ENCODE results near the gene HP1BP3. TPM values are rescaled to one million over a fixed set of nuclear protein-coding genes. Genes with fewer than 3 reads are reported as not detected.
A peak's percentile ranks its signal among the peaks of the same experiment; 100 is the strongest.

The HP1BP3 gene
- total RNA-seq, 1 donor from 2014 or later = 257 TPM

DNA sequence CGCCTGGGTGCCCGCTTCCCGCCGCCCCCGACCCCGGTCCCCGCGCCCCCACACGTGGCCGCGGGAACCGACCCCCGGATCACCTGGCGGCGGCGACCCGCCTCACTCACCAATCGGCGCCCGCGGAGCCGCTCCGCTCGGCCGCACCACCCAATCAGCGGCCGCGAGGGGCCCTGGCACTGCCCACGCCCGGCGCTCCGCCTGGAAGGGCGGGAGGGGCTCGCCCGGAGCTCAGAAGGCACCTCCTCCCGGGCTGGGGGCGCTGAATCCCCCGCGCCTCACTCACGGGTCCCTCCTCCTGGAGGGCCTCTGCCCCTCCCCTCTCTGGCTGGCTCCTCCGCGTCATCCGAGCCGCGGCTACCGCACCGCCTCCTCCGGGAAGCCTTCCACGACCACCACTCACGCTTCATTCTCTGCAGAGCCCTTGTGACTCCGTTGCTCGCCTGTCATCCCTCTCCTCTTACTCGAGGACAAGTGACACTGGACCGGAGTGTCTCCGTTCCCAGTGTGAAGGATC lies 55.0 kb downstream of the HP1BP3 start:
- Histone ChIP-seq H2AFZ (replicated peaks) (peak overlapping the region; percentile 81), H3K27ac (no peak overlapping the region), H3K79me2 (ENCODE audit: low read depth) (no peaks in the 10 kb centered on the region), H3K36me3 (no peaks in the 10 kb centered on the region), H4K20me1 (ENCODE audit: low read depth) (peaks cover 32% of the 10 kb centered on the region), H3K9me3 (ENCODE audit: low read depth) (no peaks in the 10 kb centered on the region), H3K4me1 (peaks cover 36% of the 10 kb centered on the region), H3F3A (ENCODE audit: low read depth) (peaks cover 28% of the 10 kb centered on the region), H3K27me3 (peaks cover 58% of the 10 kb centered on the region), H3K4me3 (peak overlapping the region; percentile 56), H3K4me2 (peak overlapping the region; percentile 88), H3K9ac (no peak overlapping the region)
- peaks cover 26% of the 10 kb centered on the region for H3K27me3 Mint-ChIP-seq (ENCODE audit: insufficient read depth, low read depth)
- no peak overlapping the region for H3K27ac Mint-ChIP-seq
- peak overlapping the region; percentile 89 for H3K4me3 Mint-ChIP-seq
- H3K4me1 Mint-ChIP-seq = peaks cover 19% of the 10 kb centered on the region
- H3K36me3 Mint-ChIP-seq = no peaks in the 10 kb centered on the region
- peak; percentile 95 for DNase-seq (ENCODE audit: low spot score)
- TF ChIP-seq, protein P1, sequence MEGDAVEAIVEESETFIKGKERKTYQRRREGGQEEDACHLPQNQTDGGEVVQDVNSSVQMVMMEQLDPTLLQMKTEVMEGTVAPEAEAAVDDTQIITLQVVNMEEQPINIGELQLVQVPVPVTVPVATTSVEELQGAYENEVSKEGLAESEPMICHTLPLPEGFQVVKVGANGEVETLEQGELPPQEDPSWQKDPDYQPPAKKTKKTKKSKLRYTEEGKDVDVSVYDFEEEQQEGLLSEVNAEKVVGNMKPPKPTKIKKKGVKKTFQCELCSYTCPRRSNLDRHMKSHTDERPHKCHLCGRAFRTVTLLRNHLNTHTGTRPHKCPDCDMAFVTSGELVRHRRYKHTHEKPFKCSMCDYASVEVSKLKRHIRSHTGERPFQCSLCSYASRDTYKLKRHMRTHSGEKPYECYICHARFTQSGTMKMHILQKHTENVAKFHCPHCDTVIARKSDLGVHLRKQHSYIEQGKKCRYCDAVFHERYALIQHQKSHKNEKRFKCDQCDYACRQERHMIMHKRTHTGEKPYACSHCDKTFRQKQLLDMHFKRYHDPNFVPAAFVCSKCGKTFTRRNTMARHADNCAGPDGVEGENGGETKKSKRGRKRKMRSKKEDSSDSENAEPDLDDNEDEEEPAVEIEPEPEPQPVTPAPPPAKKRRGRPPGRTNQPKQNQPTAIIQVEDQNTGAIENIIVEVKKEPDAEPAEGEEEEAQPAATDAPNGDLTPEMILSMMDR (IDR thresholded peaks at IDR 0.05) = peak; percentile 3
- TF ChIP-seq EZH2phosphoT487 (IDR thresholded peaks at IDR 0.05) (peak; percentile 19), EZH2 (IDR thresholded peaks at IDR 0.05) (no peak)
- no peaks in the 10 kb centered on the region for H3K9me3 Mint-ChIP-seq

DNA sequence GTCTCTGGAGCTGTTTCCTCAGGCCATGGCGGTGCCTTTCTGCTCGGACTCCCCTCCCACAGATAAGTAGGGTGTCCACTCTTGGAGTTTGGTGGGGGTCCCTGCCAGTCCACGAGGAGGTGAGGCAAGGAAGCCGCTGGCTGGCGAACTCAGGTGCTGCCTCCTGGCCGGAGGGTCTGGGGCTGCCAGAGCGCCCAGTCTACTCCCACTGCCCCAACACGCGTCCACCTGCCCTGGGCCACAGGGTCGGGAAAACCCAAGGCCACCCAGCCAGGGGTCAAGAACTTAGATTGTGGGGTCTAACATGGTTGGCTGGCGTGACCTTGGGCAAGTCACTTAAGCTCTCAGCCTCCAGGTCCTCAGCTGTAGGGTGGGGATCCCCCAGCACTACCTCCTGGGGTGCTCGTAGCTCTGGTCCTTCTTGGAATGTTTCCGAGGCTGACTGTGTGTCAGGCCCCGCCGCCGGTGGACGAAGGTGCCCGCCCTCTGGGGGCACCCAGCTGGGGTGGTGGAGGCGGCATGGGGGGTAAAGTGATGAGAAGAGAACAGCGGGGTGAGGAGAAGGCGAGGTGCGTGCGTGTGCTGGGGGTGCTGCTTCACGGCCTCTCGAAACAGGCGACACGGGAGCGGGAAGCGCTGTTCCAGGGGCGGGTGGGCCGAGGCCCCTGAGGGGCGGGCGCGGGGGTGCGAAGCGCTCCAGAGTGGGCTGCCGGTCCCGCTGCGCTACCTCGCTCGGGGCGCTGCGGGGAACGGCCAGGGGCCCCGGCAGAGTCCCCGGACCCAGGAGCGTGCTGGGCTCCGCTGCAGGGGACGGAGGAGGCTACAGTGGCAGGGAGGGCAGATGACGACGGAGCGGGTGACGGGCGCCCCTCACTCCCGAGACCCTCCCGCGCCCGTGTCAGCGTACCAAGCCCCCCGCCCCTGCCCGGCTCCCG lies 55.8 kb downstream of the HP1BP3 start:
- Histone ChIP-seq H3K4me3 (peak overlapping the region; percentile 56), H3K4me1 (peaks cover 36% of the 10 kb centered on the region), H3K27ac (no peak overlapping the region), H3K27me3 (peaks cover 58% of the 10 kb centered on the region), H3K79me2 (ENCODE audit: low read depth) (no peaks in the 10 kb centered on the region), H3K36me3 (no peaks in the 10 kb centered on the region), H3K4me2 (peak overlapping the region; percentile 88), H2AFZ (replicated peaks) (no peak overlapping the region), H3F3A (ENCODE audit: low read depth) (peaks cover 25% of the 10 kb centered on the region), H4K20me1 (ENCODE audit: low read depth) (peaks cover 32% of the 10 kb centered on the region), H3K9me3 (ENCODE audit: low read depth) (no peaks in the 10 kb centered on the region), H3K9ac (no peak overlapping the region)
- H3K27ac Mint-ChIP-seq = no peak overlapping the region
- peaks cover 25% of the 10 kb centered on the region for H3K27me3 Mint-ChIP-seq (ENCODE audit: insufficient read depth, low read depth)
- DNase-seq (ENCODE audit: low spot score) = no peak
- H3K9me3 Mint-ChIP-seq = no peaks in the 10 kb centered on the region
- no peak for TF ChIP-seq EZH2phosphoT487 (IDR thresholded peaks at IDR 0.05)
- TF ChIP-seq, protein P1 (IDR thresholded peaks at IDR 0.05) = no peak
- H3K4me3 Mint-ChIP-seq = peak overlapping the region; percentile 83
- peaks cover 19% of the 10 kb centered on the region for H3K4me1 Mint-ChIP-seq
- H3K36me3 Mint-ChIP-seq = no peaks in the 10 kb centered on the region

DNA sequence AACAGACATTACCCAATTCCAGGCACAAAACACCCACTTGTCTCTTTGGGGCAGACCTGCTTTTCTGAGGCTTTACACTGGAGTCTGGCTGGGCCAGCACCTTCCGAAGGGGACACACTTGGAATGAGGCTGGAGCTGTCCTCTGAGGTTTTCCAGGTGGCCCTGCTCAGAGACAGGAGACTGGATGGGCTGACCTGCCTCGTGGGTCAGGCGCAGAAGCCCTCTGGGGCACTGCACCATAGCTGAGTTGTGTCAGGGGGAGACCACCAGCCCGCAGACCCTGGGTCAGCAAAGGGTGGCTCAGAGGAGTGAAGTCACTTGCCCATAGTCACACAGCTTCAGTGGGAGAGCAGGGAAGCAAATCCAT lies 56.4 kb downstream of the HP1BP3 start:
- no peaks in the 10 kb centered on the region for H3K36me3 ChIP-seq
- H3K4me1 ChIP-seq = peaks cover 36% of the 10 kb centered on the region
- H3K27me3 ChIP-seq = peaks cover 58% of the 10 kb centered on the region
- peaks cover 24% of the 10 kb centered on the region for H3K27me3 Mint-ChIP-seq (ENCODE audit: insufficient read depth, low read depth)
- DNase-seq (ENCODE audit: low spot score) = no peak
- no peaks in the 10 kb centered on the region for H3K79me2 ChIP-seq (ENCODE audit: low read depth)
- no peaks in the 10 kb centered on the region for H3K9me3 Mint-ChIP-seq
- H3K27ac ChIP-seq = no peak overlapping the region
- peaks cover 19% of the 10 kb centered on the region for H3K4me1 Mint-ChIP-seq
- H3K4me2 ChIP-seq = peak overlapping the region; percentile 69
- H3F3A ChIP-seq (ENCODE audit: low read depth) = peaks cover 25% of the 10 kb centered on the region
- no peak overlapping the region for H3K27ac Mint-ChIP-seq
- no peak overlapping the region for H3K9ac ChIP-seq
- H4K20me1 ChIP-seq (ENCODE audit: low read depth) = peaks cover 32% of the 10 kb centered on the region
- H3K4me3 ChIP-seq = no peak overlapping the region
- no peaks in the 10 kb centered on the region for H3K9me3 ChIP-seq (ENCODE audit: low read depth)
- no peaks in the 10 kb centered on the region for H3K36me3 Mint-ChIP-seq
- H2AFZ ChIP-seq (replicated peaks) = no peak overlapping the region
- H3K4me3 Mint-ChIP-seq = peak overlapping the region; percentile 83
- TF ChIP-seq, protein P1 (IDR thresholded peaks at IDR 0.05) = no peak
- TF ChIP-seq EZH2phosphoT487 (IDR thresholded peaks at IDR 0.05) (no peak), EZH2 (IDR thresholded peaks at IDR 0.05) (no peak)
